Rectal smooth muscle tissue (tissue), 1 donor: Measurements from ENCODE around the gene POLDIP3.
"Not testable (repeated sequence)": the region's sequence is repeated elsewhere in the genome, so short reads cannot be mapped to it uniquely, and the experiment has no call there.

Experiments used
- H3K27ac ChIP-seq: one replicate; pipeline ENCODE4 v1.7.0; 2013; ENCODE audit warnings: low read depth, low read length, inconsistent platforms
- H3K27me3 ChIP-seq: one replicate; pipeline ENCODE4 v1.7.0; 2013; ENCODE audit warnings: low read length; ENCODE audit not compliant: control insufficient read depth, insufficient read depth
- H3K36me3 ChIP-seq: one replicate; pipeline ENCODE4 v1.7.0; 2013; ENCODE audit warnings: low read length; ENCODE audit not compliant: control insufficient read depth, insufficient read depth
- H3K4me1 ChIP-seq: one replicate; pipeline ENCODE4 v1.7.0; 2013; ENCODE audit warnings: low read length; ENCODE audit not compliant: control insufficient read depth, insufficient read depth
- H3K4me3 ChIP-seq: one replicate; pipeline ENCODE4 v1.7.0; 2013; ENCODE audit warnings: low read length
- H3K9ac ChIP-seq: one replicate; pipeline ENCODE4 v1.7.0; 2013; ENCODE audit warnings: low read length

The POLDIP3 gene

GRCh38 chr22:42549331-42550060, 65.2 kb downstream of the POLDIP3 start:
- Histone ChIP-seq H3K27ac (no peak overlapping the region), H3K36me3 (no peaks in the 10 kb centered on the region), H3K27me3 (peaks cover 6% of the 10 kb centered on the region), H3K4me1 (no peaks in the 10 kb centered on the region), H3K9ac (no peak overlapping the region), H3K4me3 (no peak overlapping the region)

- Histone ChIP-seq H3K4me1 (no peaks in the 10 kb centered on the region), H3K27me3 (peaks cover 6% of the 10 kb centered on the region), H3K4me3 (no peak overlapping the region), H3K27ac (no peak overlapping the region), H3K36me3 (no peaks in the 10 kb centered on the region), H3K9ac (no peak overlapping the region)
These were observed 65.9 kb downstream of the POLDIP3 start for GRCh38 chr22:42548597-42549330.

- H3K9ac ChIP-seq, H3K4me3 ChIP-seq, H3K27me3 ChIP-seq, H3K36me3 ChIP-seq, H3K27ac ChIP-seq, H3K4me1 ChIP-seq: not testable (repeated sequence)
These were observed 66.6 kb downstream of the POLDIP3 start for GRCh38 chr22:42548126-42548525.

DNA sequence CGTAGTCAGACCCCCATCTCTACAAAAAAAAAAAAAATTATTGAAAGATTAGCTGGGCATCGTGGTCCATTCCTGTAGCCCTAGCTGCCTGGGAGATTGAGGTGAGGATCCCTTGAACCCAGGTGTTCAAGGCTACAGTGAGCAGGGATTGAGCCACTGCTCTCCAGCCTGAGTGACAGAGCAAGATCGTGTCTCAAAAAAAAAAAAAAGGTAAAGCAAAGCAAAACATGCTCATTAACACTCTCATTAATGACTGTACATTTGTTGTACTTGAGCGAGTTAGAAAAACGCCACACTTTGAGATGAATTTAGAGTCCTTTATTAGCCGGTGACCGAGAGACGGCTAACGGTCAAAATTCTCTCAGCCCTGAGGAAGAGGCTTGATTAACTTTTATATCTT, 67.1 kb downstream of the POLDIP3 start:
- H3K36me3 ChIP-seq: no peaks in the 10 kb centered on the region
- no peaks in the 10 kb centered on the region for H3K4me1 ChIP-seq
- H3K27me3 ChIP-seq: peaks cover 6% of the 10 kb centered on the region
- no peak overlapping the region for H3K9ac ChIP-seq
- no peak overlapping the region for H3K4me3 ChIP-seq
- H3K27ac ChIP-seq: no peak overlapping the region

- no peak overlapping the region for H3K4me3 ChIP-seq
- H3K36me3 ChIP-seq: no peaks in the 10 kb centered on the region
- no peak overlapping the region for H3K27ac ChIP-seq
- H3K27me3 ChIP-seq: peaks cover 4% of the 10 kb centered on the region
- no peak overlapping the region for H3K9ac ChIP-seq
- H3K4me1 ChIP-seq: no peaks in the 10 kb centered on the region
These were observed 70.0 kb downstream of the POLDIP3 start for GRCh38 chr22:42544686-42545085.

GRCh38 chr22:42539236-42539771, 75.4 kb downstream of the POLDIP3 start:
- H3K4me1 ChIP-seq, H3K27ac ChIP-seq, H3K36me3 ChIP-seq, H3K4me3 ChIP-seq, H3K9ac ChIP-seq, H3K27me3 ChIP-seq: not testable (repeated sequence)

GRCh38 chr22:42537199-42537831, 77.4 kb downstream of the POLDIP3 start:
- not testable (repeated sequence) for H3K27me3 ChIP-seq, H3K9ac ChIP-seq, H3K27ac ChIP-seq, H3K36me3 ChIP-seq, H3K4me3 ChIP-seq, H3K4me1 ChIP-seq

GRCh38 chr22:42536634-42537033, 78.0 kb downstream of the POLDIP3 start:
- H3K4me3 ChIP-seq, H3K27me3 ChIP-seq, H3K27ac ChIP-seq, H3K36me3 ChIP-seq, H3K9ac ChIP-seq, H3K4me1 ChIP-seq: not testable (repeated sequence)

DNA sequence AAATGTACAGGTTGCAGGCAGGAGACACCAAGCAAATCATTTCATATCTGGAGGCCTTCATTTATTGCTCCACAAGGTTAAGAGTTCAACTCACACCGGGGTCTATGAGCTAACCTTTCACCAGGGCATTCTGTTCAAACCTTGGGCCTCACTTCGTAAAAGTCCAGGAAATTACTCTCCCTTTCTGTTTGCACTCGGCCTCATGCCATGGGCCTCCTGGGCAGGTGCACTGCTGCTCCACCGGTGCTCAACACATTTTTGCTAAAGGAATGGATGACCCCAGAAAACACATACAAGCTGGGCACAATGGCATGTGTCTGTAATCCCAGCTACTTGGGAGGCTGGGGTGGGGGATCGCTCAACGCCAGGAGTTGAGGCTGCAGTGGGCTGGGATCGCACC, 78.5 kb downstream of the POLDIP3 start:
- Histone ChIP-seq H3K27me3 (no peaks in the 10 kb centered on the region), H3K4me3 (no peak overlapping the region), H3K4me1 (no peaks in the 10 kb centered on the region), H3K27ac (no peak overlapping the region), H3K36me3 (no peaks in the 10 kb centered on the region), H3K9ac (no peak overlapping the region)

GRCh38 chr22:42535082-42535731, 79.5 kb downstream of the POLDIP3 start:
- H3K27me3 ChIP-seq, H3K9ac ChIP-seq, H3K4me3 ChIP-seq, H3K27ac ChIP-seq, H3K4me1 ChIP-seq, H3K36me3 ChIP-seq: not testable (repeated sequence)
